HG02798 (cell line): ENCODE measurements around the gene CZIB.
"Not testable (repeated sequence)": the region's sequence is repeated elsewhere in the genome, so short reads cannot be mapped to it uniquely, and the experiment has no call there.

Source experiments
- ATAC-seq: cut with Tn5 transposase; IDR thresholded peaks from one replicate; pipeline ENCODE4 v1.9.1; 2021; ENCODE audit warnings: mild to moderate bottlenecking; ENCODE audit not compliant: unreplicated experiment, poor library complexity

CZIB gene

GRCh38 chr1:53241828-53242227 lies 21.4 kb upstream of the CZIB start:
- no peak for ATAC-seq

GRCh38 chr1:53238197-53239155 lies 18.0 kb upstream of the CZIB start, which contains the start of gene MAGOH:
Gene MAGOH (minus strand): TSS chr1:53238518. CDS start chr1:53238448, 70 bp downstream.
- peak; percentile 99 for ATAC-seq

- no peak for ATAC-seq
Observed at GRCh38 chr1:53237638-53238037, 17.2 kb upstream of the CZIB start.

- no peak for ATAC-seq
Observed at GRCh38 chr1:53220962-53221286, 490 bp upstream of the CZIB start.

GRCh38 chr1:53219711-53220110 lies 723 bp downstream of the CZIB start:
- ATAC-seq, result no peak

GRCh38 chr1:53218201-53218600 lies 2.2 kb downstream of the CZIB start:
- ATAC-seq, result no peak

- ATAC-seq, result no peak
Observed at GRCh38 chr1:53214376-53214940, 6.0 kb downstream of the CZIB start.

- no peak for ATAC-seq
Observed at GRCh38 chr1:53210954-53211353, 9.5 kb downstream of the CZIB start.

- no peak for ATAC-seq
Observed at GRCh38 chr1:53210352-53210751, 10.1 kb downstream of the CZIB start.

- ATAC-seq, result no peak
Observed at GRCh38 chr1:53207726-53208125, 12.7 kb downstream of the CZIB start.

GRCh38 chr1:53206735-53207379 lies 13.6 kb downstream of the CZIB start:
- ATAC-seq, result no peak

GRCh38 chr1:53206083-53206685 lies 14.2 kb downstream of the CZIB start:
- ATAC-seq, result not testable (repeated sequence)

GRCh38 chr1:53205496-53205895 lies 14.9 kb downstream of the CZIB start:
- ATAC-seq, result not testable (repeated sequence)

GRCh38 chr1:53203466-53203865 lies 17.0 kb downstream of the CZIB start:
- ATAC-seq, result no peak

GRCh38 chr1:53198241-53198651 lies 22.2 kb downstream of the CZIB start:
- ATAC-seq, result no peak

- no peak for ATAC-seq
Observed at GRCh38 chr1:53197291-53198200, 22.9 kb downstream of the CZIB start.

- ATAC-seq, result peak; percentile 100
Observed at GRCh38 chr1:53196485-53197290, 23.7 kb downstream of the CZIB start, which contains the start of gene CPT2. Gene CPT2 (plus strand): TSS chr1:53196824. CDS start chr1:53196944, 120 bp downstream.

GRCh38 chr1:53196017-53196484 lies 24.4 kb downstream of the CZIB start:
- ATAC-seq, result peak; percentile 1
